ENCODE data around the gene DUSP1. TPM values are rescaled to one million over a fixed set of nuclear protein-coding genes. Genes with fewer than 3 reads are reported as not detected.
A peak's percentile ranks its signal among the peaks of the same experiment; 100 is the strongest.

DUSP1 gene
- total and polyA plus RNA-seq, 2 of the 13 experiments (the other 11 are each of a cell fraction or from before 2014, with no cell fraction given): 27.1 to 55.5 TPM

GRCh38 chr5:172770675-172771438, at the start of gene DUSP1 (continued):
- TF ChIP-seq ZNF850 (CRISPR knock-in tag; conservative IDR thresholded peaks at IDR 0.05) (0 out of 2 replicates have a peak, but pooled peaks have one; percentile 51), ZNF710 (CRISPR knock-in tag; IDR thresholded peaks at IDR 0.05; ENCODE audit: borderline replicate concordance) (no peak; the same call in 1 of the 2 replicates), ZBTB43 (CRISPR knock-in tag; conservative IDR thresholded peaks at IDR 0.05) (peak; percentile 76; the same call in 1 of the 2 replicates), ZNF225 (CRISPR knock-in tag; IDR thresholded peaks at IDR 0.05) (peak; percentile 90; the same call in 1 of the 2 replicates), ARHGAP35 (CRISPR knock-in tag; IDR thresholded peaks at IDR 0.05; ENCODE audit: borderline replicate concordance) (no peak), ZNF143 (CRISPR knock-in tag; IDR thresholded peaks at IDR 0.05) (no peak), ZNF281 (CRISPR knock-in tag; IDR thresholded peaks at IDR 0.05; ENCODE audit: borderline replicate concordance) (peak; percentile 18), DNMT3B (CRISPR knock-in tag; conservative IDR thresholded peaks at IDR 0.05) (peak; percentile 93), PLRG1 (conservative IDR thresholded peaks at IDR 0.05) (no peak), ZNF510 (CRISPR knock-in tag; IDR thresholded peaks at IDR 0.05; ENCODE audit: low read depth) (no peak), TRIM24 (CRISPR knock-in tag; IDR thresholded peaks at IDR 0.05) (no peak), ELK4 (CRISPR knock-in tag; IDR thresholded peaks at IDR 0.05; ENCODE audit: borderline replicate concordance) (no peak), PHF5A (CRISPR knock-in tag; IDR thresholded peaks at IDR 0.05; ENCODE audit: low read depth, unreplicated experiment) (no peak), ZNF350 (CRISPR knock-in tag; IDR thresholded peaks at IDR 0.05; ENCODE audit: borderline replicate concordance, low read depth) (peak; percentile 76), ZNF775 (CRISPR knock-in tag; IDR thresholded peaks at IDR 0.05; ENCODE audit: borderline replicate concordance) (no peak), ATF5 (CRISPR knock-in tag; IDR thresholded peaks at IDR 0.05; ENCODE audit: low read depth) (peak; percentile 87; the same call in 1 of the 2 replicates), MXD1 (CRISPR knock-in tag; IDR thresholded peaks at IDR 0.05) (peak; percentile 64; the same call in 1 of the 2 replicates), ZNF205 (CRISPR knock-in tag; IDR thresholded peaks at IDR 0.05) (no peak), ERF (CRISPR knock-in tag; IDR thresholded peaks at IDR 0.05) (peak; percentile 78), AGO1 (IDR thresholded peaks at IDR 0.05; ENCODE audit: low read depth, low read length, poor library complexity, severe bottlenecking) (no peak)
